ENCODE results near the gene GAP43.

DNA sequence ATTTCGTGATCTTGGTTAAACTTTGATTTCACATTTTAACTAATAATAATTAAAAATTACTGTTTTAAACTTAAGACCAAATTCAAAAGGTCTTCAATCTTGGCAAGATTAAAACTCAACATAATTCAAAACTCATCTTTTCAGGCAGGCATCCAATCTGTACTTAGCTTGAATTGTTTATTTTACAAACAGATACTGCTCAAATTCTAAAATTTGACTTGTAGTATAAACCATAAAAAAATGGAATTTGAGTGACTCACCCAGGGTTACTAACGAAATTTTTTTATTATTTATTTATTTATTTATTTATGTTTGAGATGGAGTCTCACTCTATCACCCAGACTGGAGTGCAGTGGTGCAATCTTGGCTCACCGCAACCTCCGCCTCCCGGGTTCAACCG lies 64.4 kb downstream of the GAP43 start:
- TF ChIP-seq CTCF (IDR thresholded peaks at IDR 0.05) (no peak), POLR2A (IDR thresholded peaks at IDR 0.05) (no peak)

Measured in adrenal gland (tissue), 5 donors.